Astrocyte of the cerebellum (primary cell): ENCODE data around the gene MKRN2OS.
A peak's percentile ranks its signal among the peaks of the same experiment; 100 is the strongest.

ENCODE experiments used
- DNase-seq: peaks from one replicate; pipeline ENCODE4 v3.0.0-alpha.2; 2011; ENCODE audit warnings: low read depth
- H3K4me3 ChIP-seq: 2 replicates; pipeline ENCODE4 v1.5.1; 2011; ENCODE audit warnings: mild to moderate bottlenecking, low read depth, low read length, moderate library complexity
- in situ Hi-C: cut with HindIII; loops from 2 replicates; pipeline ENCODE4 v1.10.0; 2017; ENCODE audit warnings: low sequenced_read_pairs
- TF ChIP-seq, protein P1 (sequence below): IDR thresholded peaks from 2 replicates; pipeline ENCODE4 v1.5.1; 2012; ENCODE audit warnings: low read length, low read depth, moderate library complexity, mild to moderate bottlenecking; ENCODE audit errors: missing control alignments

The MKRN2OS gene

DNA sequence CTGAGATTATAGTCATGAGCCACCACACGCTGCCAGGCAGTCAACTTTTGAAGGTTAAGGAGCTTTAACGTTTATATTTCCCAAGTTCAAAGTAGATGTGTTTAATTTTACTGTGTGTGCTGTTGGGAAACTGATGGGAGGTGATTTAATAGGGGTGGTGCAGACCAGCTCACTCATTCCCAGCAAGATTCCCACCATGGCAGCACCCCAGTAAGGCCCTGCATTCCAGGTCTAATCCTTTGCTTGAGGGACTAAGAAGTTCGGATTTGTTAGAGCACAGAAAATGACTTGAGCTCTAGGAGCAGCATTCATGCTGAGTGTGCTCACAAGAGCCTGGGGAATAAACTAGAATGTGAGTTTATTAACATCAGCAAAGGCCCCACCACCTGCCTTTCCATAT, 35.8 kb downstream of the MKRN2OS start:
- no peak for DNase-seq
- TF ChIP-seq, protein P1, sequence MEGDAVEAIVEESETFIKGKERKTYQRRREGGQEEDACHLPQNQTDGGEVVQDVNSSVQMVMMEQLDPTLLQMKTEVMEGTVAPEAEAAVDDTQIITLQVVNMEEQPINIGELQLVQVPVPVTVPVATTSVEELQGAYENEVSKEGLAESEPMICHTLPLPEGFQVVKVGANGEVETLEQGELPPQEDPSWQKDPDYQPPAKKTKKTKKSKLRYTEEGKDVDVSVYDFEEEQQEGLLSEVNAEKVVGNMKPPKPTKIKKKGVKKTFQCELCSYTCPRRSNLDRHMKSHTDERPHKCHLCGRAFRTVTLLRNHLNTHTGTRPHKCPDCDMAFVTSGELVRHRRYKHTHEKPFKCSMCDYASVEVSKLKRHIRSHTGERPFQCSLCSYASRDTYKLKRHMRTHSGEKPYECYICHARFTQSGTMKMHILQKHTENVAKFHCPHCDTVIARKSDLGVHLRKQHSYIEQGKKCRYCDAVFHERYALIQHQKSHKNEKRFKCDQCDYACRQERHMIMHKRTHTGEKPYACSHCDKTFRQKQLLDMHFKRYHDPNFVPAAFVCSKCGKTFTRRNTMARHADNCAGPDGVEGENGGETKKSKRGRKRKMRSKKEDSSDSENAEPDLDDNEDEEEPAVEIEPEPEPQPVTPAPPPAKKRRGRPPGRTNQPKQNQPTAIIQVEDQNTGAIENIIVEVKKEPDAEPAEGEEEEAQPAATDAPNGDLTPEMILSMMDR = no peak
- H3K4me3 ChIP-seq = no peak overlapping the region
- in situ Hi-C loops = no loop called here

DNA sequence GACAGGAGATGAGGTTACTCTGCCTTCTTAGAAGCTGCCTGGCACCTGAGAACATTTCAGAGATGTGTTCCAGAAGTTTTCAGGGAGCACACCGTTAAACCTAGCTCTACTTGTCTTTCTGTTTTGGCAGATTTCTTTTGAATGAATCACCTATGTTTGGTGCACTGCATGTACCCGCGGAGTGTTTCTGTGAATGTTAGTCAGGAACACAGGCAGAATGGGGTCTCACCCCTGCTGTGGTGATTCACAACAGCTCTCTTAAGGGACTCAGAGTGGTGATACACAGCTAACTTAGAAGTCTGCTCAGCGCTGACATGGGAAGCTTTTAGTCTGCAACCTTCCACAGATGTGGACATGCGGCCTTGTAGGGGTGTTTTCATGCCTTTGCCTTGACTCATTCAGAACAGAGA, 37.0 kb downstream of the MKRN2OS start:
- H3K4me3 ChIP-seq = peak overlapping the region; percentile 9
- in situ Hi-C loops = no loop called here
- DNase-seq = peak; percentile 97
- TF ChIP-seq, protein P1 = no peak

DNA sequence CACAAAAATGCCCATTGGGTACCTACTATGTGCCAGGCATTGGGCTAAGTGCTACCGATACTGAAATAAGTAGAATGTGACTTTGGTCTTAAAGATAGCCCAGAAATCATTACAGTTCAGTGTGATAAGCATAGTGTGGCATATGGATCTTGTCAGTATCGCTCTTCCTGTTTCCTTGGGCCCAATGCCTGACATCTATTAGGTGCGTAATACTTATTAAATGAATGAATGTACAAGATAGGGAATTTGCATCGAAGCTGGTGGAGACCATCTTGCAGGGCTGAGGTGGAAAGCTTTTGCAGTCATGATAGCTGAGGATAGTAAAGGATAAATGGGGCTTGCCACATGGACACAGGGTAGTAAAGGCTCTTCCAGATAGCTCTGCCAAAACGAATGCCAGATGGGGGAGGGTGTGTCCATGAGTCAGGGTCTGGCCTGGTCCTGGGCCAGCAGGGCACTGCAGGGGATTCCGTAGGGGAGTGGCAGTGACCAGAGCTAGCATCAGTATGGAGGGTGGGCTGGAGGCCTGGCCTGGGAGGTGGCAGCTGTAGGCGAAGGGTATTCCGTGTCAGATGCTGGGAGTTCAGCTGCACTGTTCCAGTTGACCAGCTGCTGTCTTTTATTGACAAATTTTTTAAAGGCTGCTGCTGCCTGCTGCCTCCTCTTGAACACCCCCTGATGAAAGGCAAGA, 37.6 kb downstream of the MKRN2OS start:
- peak; percentile 52 for DNase-seq
- in situ Hi-C loops = no loop called here
- TF ChIP-seq, protein P1 = no peak
- peak overlapping the region; percentile 9 for H3K4me3 ChIP-seq

DNA sequence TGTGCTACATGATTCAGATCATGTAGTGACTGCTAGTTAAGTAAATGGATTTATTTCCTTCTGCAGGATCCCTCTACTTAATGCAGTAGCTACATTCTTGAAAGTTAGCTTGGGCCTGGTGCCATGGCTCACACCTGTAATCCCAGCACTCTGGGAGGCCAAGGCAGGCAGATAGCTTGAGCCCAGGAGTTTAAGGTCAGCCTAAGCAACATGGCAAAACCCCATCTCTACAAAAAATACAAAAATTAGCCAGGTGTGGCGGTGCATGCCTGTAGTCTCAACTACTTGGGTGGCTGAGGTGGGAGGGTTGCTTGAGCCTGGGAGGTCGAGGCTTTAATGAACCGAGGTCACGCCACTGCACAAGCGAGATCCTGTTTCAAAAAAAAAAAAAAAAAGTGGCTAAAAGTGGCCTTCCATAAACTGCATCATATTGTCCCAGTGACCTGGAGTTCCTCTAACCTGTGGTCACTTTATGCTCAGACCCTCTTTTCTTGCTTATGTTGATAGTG, 39.0 kb downstream of the MKRN2OS start:
- TF ChIP-seq, protein P1 = no peak
- no peak for DNase-seq
- no peak overlapping the region for H3K4me3 ChIP-seq
- in situ Hi-C loops = no loop called here

DNA sequence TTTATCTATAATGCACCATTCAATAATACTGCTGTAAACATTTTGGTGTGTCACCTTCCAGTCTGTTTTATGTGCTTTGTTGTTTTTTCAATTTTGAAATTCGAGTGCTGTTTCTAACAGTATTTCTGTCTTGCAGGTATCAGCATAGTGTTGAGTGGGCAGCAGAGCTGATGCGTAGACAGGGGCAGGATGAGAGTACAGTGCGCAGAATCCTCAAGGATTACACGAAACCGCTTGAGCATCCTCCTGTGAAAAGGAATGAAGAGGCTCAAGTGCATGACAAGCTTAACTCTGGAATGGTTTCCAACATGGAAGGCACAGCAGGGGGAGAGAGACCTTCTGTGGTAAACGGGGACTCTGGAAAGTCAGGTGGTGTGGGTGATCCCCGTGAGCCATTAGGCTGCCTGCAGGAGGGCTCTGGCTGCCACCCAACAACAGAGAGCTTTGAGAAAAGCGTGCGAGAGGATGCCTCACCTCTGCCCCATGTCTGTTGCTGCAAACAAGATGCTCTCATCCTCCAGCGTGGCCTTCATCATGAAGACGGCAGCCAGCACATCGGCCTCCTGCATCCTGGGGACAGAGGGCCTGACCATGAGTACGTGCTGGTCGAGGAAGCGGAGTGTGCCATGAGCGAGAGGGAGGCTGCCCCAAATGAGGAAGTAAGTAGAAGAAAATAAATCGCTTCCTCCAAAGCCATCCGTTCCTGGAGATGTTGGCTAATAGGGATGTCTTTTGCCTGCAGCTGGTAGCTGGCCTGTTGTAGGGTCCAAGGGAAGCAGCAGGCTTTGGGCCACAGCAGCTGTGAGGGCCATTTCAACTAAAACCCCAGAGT, 42.0 kb downstream of the MKRN2OS start:
- DNase-seq = no peak
- in situ Hi-C loops = no loop called here
- TF ChIP-seq, protein P1 = no peak
- no peak overlapping the region for H3K4me3 ChIP-seq

DNA sequence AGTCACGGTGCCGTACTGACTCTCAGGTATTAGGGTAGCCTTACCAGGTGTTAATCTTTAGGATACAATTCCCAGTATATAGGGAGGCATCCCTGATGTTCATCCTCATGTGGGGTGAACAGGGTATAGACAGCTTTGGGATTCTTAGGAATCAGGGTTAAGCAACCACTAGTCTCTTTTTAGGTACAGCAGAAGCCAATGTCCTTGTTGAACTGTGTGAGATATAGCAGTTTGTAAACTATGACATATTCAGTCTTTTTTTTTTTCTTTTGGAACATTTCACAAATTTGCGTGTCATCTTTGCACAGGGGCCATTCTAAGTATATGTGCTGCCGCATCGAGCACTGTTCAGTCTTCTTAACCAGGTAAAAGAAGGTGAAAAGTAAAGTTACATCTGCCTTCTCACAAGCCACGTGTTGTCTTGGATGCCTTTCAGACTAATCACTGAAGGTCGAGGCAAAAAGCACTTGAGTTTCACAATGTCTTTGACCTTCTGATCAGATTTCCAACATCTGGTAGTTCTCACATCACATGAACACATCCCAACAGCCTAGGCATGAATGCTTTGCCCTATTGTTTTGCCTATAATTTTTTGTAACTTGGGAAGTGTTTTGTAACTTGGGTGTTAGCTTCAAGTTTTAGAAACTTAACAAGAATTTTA, 43.8 kb downstream of the MKRN2OS start:
- in situ Hi-C loops = no loop called here
- DNase-seq = no peak
- TF ChIP-seq, protein P1 = no peak
- H3K4me3 ChIP-seq = no peak overlapping the region
